WTC11 (cell line): Measurements from ENCODE around the gene FBLN2. TPM values are rescaled to one million over a fixed set of nuclear protein-coding genes. Genes with fewer than 3 reads are reported as not detected.

Experiments used
- ATAC-seq: fragments of 200-7000 bp; cut with Tn5 transposase; 2 replicates; pipeline ENCODE4 v1.10.0; 2021; ENCODE audit warnings: mild to moderate bottlenecking, moderate library complexity
- CTCF ChIA-PET: fragments of 300-600 bp; sonication (Branson Sonifier 250); formaldehyde crosslinking; loops from one replicate; lab custom pipeline; 2021; ENCODE audit warnings: antibody characterized with exemption; lab: Charles Lee
- POLR2A ChIA-PET: fragments of 350-600 bp; sonication (Branson Sonifier 250); formaldehyde crosslinking; loops from one replicate; lab custom pipeline; 2021; ENCODE audit warnings: antibody characterized with exemption; lab: Charles Lee
- DNase-seq: peaks from one replicate; pipeline ENCODE4 v3.0.0; 2021; ENCODE audit warnings: low spot score
- H3K27ac Mint-ChIP-seq: 2 replicates; pipeline ENCODE4 v1.8.0; 2021; ENCODE audit warnings: mixed read lengths
- H3K27me3 Mint-ChIP-seq: 2 replicates; pipeline ENCODE4 v1.8.0; 2021; ENCODE audit warnings: low read depth, mild to moderate bottlenecking, moderate library complexity, mixed read lengths
- H3K36me3 Mint-ChIP-seq: 2 replicates; pipeline ENCODE4 v1.8.0; 2021; ENCODE audit warnings: mixed read lengths
- H3K4me1 Mint-ChIP-seq: 2 replicates; pipeline ENCODE4 v1.8.0; 2022; ENCODE audit warnings: mixed read lengths
- H3K4me3 Mint-ChIP-seq: 2 replicates; pipeline ENCODE4 v1.8.0; 2021; ENCODE audit warnings: mild to moderate bottlenecking, moderate library complexity, mixed read lengths
- H3K9me3 Mint-ChIP-seq: 2 replicates; pipeline ENCODE4 v1.8.0; 2021; ENCODE audit warnings: mixed read lengths
- ATF1 ChIP-seq: sonication (generic); formaldehyde crosslinking; IDR thresholded peaks from 2 replicates; pipeline ENCODE4 v1.8.1; 2023; ENCODE audit warnings: mild to moderate bottlenecking, moderate library complexity, missing genetic modification reagents
- CTCF ChIP-seq: fragments of 200-600 bp; IDR thresholded peaks from 2 replicates; pipeline ENCODE4 v1.8.0; 2022; ENCODE audit warnings: antibody characterized with exemption
- E2F4 ChIP-seq: sonication (generic); formaldehyde crosslinking; IDR thresholded peaks from 2 replicates; pipeline ENCODE4 v1.8.1; 2022; ENCODE audit warnings: low read depth, mild to moderate bottlenecking, moderate library complexity, missing genetic modification reagents, borderline replicate concordance
- ELF4 ChIP-seq: sonication (generic); formaldehyde crosslinking; IDR thresholded peaks from 2 replicates; pipeline ENCODE4 v1.8.1; 2022; ENCODE audit warnings: low read depth, mild to moderate bottlenecking, moderate library complexity, missing genetic modification reagents
- ETV6 ChIP-seq: sonication (generic); formaldehyde crosslinking; IDR thresholded peaks from 2 replicates; pipeline ENCODE4 v1.8.1; 2022; ENCODE audit warnings: mild to moderate bottlenecking, missing genetic modification reagents
- FOXP1 ChIP-seq: sonication (generic); formaldehyde crosslinking; IDR thresholded peaks from 2 replicates; pipeline ENCODE4 v1.8.0; 2022; ENCODE audit warnings: missing genetic modification reagents, mild to moderate bottlenecking, moderate library complexity, borderline replicate concordance
- HMGXB4 ChIP-seq: sonication (generic); formaldehyde crosslinking; IDR thresholded peaks from 2 replicates; pipeline ENCODE4 v1.8.1; 2023; ENCODE audit warnings: mild to moderate bottlenecking, moderate library complexity, missing genetic modification reagents
- JAZF1 ChIP-seq: fragments of 250-450 bp; sonication (Bioruptor Pico); IDR thresholded peaks from 2 replicates; pipeline ENCODE4 v1.9.0; 2021; ENCODE audit warnings: moderate library complexity, mild to moderate bottlenecking, inconsistent platforms
- JUN ChIP-seq: sonication (generic); formaldehyde crosslinking; IDR thresholded peaks from 2 replicates; pipeline ENCODE4 v1.8.0; 2023; ENCODE audit warnings: mild to moderate bottlenecking, missing genetic modification reagents
- KAT7 ChIP-seq: sonication (generic); formaldehyde crosslinking; IDR thresholded peaks from 2 replicates; pipeline ENCODE4 v1.8.1; 2023; ENCODE audit warnings: missing genetic modification reagents, mild to moderate bottlenecking, borderline replicate concordance
- MAX ChIP-seq: sonication (generic); formaldehyde crosslinking; IDR thresholded peaks from 2 replicates; pipeline ENCODE4 v1.8.0; 2022; ENCODE audit warnings: mild to moderate bottlenecking, missing genetic modification reagents
- NFATC4 ChIP-seq: fragments of 250-450 bp; sonication (Bioruptor Pico); IDR thresholded peaks from 2 replicates; pipeline ENCODE4 v1.9.0; 2021; ENCODE audit warnings: mild to moderate bottlenecking
- NFE2L1 ChIP-seq: sonication (generic); formaldehyde crosslinking; IDR thresholded peaks from 2 replicates; pipeline ENCODE4 v1.8.1; 2023; ENCODE audit warnings: missing genetic modification reagents
- NR1H2 ChIP-seq: sonication (generic); formaldehyde crosslinking; IDR thresholded peaks from 2 replicates; pipeline ENCODE4 v1.9.0; 2021; ENCODE audit warnings: mild to moderate bottlenecking, moderate library complexity, missing genetic modification reagents
- OVOL2 ChIP-seq: fragments of 250-450 bp; sonication (Bioruptor Pico); IDR thresholded peaks from 2 replicates; pipeline ENCODE4 v1.9.0; 2021; ENCODE audit warnings: mild to moderate bottlenecking, borderline replicate concordance
- TEAD4 ChIP-seq: sonication (generic); formaldehyde crosslinking; IDR thresholded peaks from 2 replicates; pipeline ENCODE4 v1.8.0; 2022; ENCODE audit warnings: mild to moderate bottlenecking, missing genetic modification reagents
- TP53 ChIP-seq: sonication (generic); formaldehyde crosslinking; IDR thresholded peaks from 2 replicates; pipeline ENCODE4 v1.8.1; 2023; ENCODE audit warnings: mild to moderate bottlenecking, missing genetic modification reagents
- ZNF121 ChIP-seq: sonication (generic); formaldehyde crosslinking; IDR thresholded peaks from 2 replicates; pipeline ENCODE4 v1.8.0; 2023; ENCODE audit warnings: missing genetic modification reagents
- ZNF263 ChIP-seq: sonication (generic); formaldehyde crosslinking; IDR thresholded peaks from 2 replicates; pipeline ENCODE4 v1.8.1; 2022; ENCODE audit warnings: low read depth, mild to moderate bottlenecking, moderate library complexity, missing genetic modification reagents
- ZNF423 ChIP-seq: fragments of 250-450 bp; sonication (Bioruptor Pico); IDR thresholded peaks from 2 replicates; pipeline ENCODE4 v2.1.2; 2022; ENCODE audit warnings: mild to moderate bottlenecking, moderate library complexity
- ZNF425 ChIP-seq: fragments of 250-450 bp; sonication (Bioruptor Pico); conservative IDR thresholded peaks from 2 replicates; pipeline ENCODE4 v1.9.0; 2021; ENCODE audit warnings: mild to moderate bottlenecking
- total RNA-seq: library from RNA; stranded (reverse); gene quantifications from 3 replicates; pipeline ENCODE4 v1.2.3, GENCODE V29; 2021

The FBLN2 gene
- total RNA-seq, 1 experiment from 2014 or later: 20.7 TPM

- ATAC-seq (peak; percentile 67), DNase-seq (peak; percentile 76)
- TF ChIP-seq E2F4 (no peak), ELF4 (CRISPR knock-in tag) (no peak), FOXP1 (CRISPR knock-in tag) (peak; percentile 61; the same call in 1 of the 2 replicates), CTCF (peak; percentile 73), ZNF423 (CRISPR knock-in tag) (peak; percentile 78), MAX (CRISPR knock-in tag) (no peak; the same call in 1 of the 2 replicates), NR1H2 (CRISPR knock-in tag) (no peak), ETV6 (CRISPR knock-in tag) (no peak), ZNF263 (CRISPR knock-in tag) (no peak), JUN (no peak), NFATC4 (CRISPR knock-in tag) (no peak)
- ChIA-PET POLR2A (interaction anchor here (1.2 kb wide), 1 partner anchor 221 kb away, joined by 3 read pairs; no protein-coding TSS in a partner anchor), CTCF (interaction anchor here (0.6 to 4.0 kb wide), 63 partner anchors 8 to 566 kb away, joined by 3 to 103 read pairs (median 4); partner anchors contain the start of genes HDAC11 and WNT7A)
- Mint-ChIP-seq H3K4me1 (peaks cover 10% of the 10 kb centered on the region), H3K36me3 (no peaks in the 10 kb centered on the region), H3K9me3 (peaks cover 4% of the 10 kb centered on the region), H3K4me3 (peak overlapping the region; percentile 42; the same call in 1 of the 2 replicates), H3K27ac (no peak overlapping the region), H3K27me3 (peaks cover 43% of the 10 kb centered on the region)
Measured at GRCh38 chr3:13657660-13658435, 108.9 kb downstream of the FBLN2 start.

GRCh38 chr3:13658681-13659080, 109.8 kb downstream of the FBLN2 start:
- ChIA-PET POLR2A (no interaction called here), CTCF (interaction anchor here (0.7 to 3.1 kb wide), 22 partner anchors 10 to 567 kb away, joined by 3 to 103 read pairs (median 14); partner anchors contain the start of genes HDAC11 and WNT7A)
- H3K27me3 Mint-ChIP-seq: peaks cover 41% of the 10 kb centered on the region
- no peak overlapping the region for H3K27ac Mint-ChIP-seq
- peaks cover 4% of the 10 kb centered on the region for H3K9me3 Mint-ChIP-seq
- ATAC-seq (no peak), DNase-seq (no peak)
- no peaks in the 10 kb centered on the region for H3K36me3 Mint-ChIP-seq
- H3K4me3 Mint-ChIP-seq: no peak overlapping the region
- TF ChIP-seq NR1H2 (CRISPR knock-in tag): no peak
- TF ChIP-seq ZNF121 (CRISPR knock-in tag): no peak
- TF ChIP-seq ATF1 (CRISPR knock-in tag): no peak
- no peak for TF ChIP-seq OVOL2
- TF ChIP-seq KAT7 (CRISPR knock-in tag): no peak
- no peak for TF ChIP-seq E2F4
- TF ChIP-seq TP53: no peak
- H3K4me1 Mint-ChIP-seq: peaks cover 10% of the 10 kb centered on the region

GRCh38 chr3:13659221-13659969, 110.5 kb downstream of the FBLN2 start:
- H3K36me3 Mint-ChIP-seq: no peaks in the 10 kb centered on the region
- H3K27ac Mint-ChIP-seq: no peak overlapping the region
- CTCF ChIA-PET: interaction anchor here (2.6 to 3.1 kb wide), 5 partner anchors 104 to 225 kb away, joined by 15 to 103 read pairs (median 28); partner anchors contain the start of gene WNT7A
- no peak for TF ChIP-seq TEAD4
- TF ChIP-seq JAZF1 (CRISPR knock-in tag): no peak
- no peak for TF ChIP-seq HMGXB4 (CRISPR knock-in tag)
- no peak for TF ChIP-seq ELF4 (CRISPR knock-in tag)
- TF ChIP-seq ZNF425 (CRISPR knock-in tag): no peak
- TF ChIP-seq NFE2L1 (CRISPR knock-in tag): no peak
- TF ChIP-seq NFATC4 (CRISPR knock-in tag): no peak

More at GRCh38 chr3:13659221-13659969, 110.5 kb downstream of the FBLN2 start:
- Mint-ChIP-seq H3K9me3 (peaks cover 4% of the 10 kb centered on the region), H3K27me3 (peaks cover 34% of the 10 kb centered on the region), H3K4me3 (no peak overlapping the region), H3K4me1 (peaks cover 10% of the 10 kb centered on the region)
- POLR2A ChIA-PET: no interaction called here
- ATAC-seq: no peak
- no peak for DNase-seq
